K562 (cell line): ENCODE results near the gene TBCEL. TPM values are rescaled to one million over a fixed set of nuclear protein-coding genes. Genes with fewer than 3 reads are reported as not detected.

Experiments
- ATAC-seq: fragments of 200-7000 bp; cut with Tn5 transposase; 3 replicates; pipeline ENCODE4 v1.9.1; 2020; ENCODE audit warnings: moderate library complexity
- BruUV-seq: library from RNA; stranded (reverse); fragments of 400-500 nt; replicated peaks from 2 replicates; lab custom pipeline; 2021; lab: Mats Ljungman, UMichigan
- CTCF ChIA-PET: fragments of 300-600 bp; formaldehyde crosslinking; extraction: SDS; loops from one replicate; lab custom pipeline; 2021; ENCODE audit warnings: low intra/inter-chr PET ratio; lab: Yijun Ruan, JAX
- POLR2A ChIA-PET: fragments of 300-600, 350-650 bp; sonication (Branson Sonifier 250); formaldehyde crosslinking; extraction: SDS; loops from one replicate; lab custom pipeline; 2021; ENCODE audit warnings: antibody characterized with exemption, inconsistent platforms; lab: Yijun Ruan, JAX
- DNase-seq, 4 experiments: peaks; one replicate each; pipeline versions ENCODE4 v3.0.0 to v3.0.0-alpha.2; 2011 to 2018; ENCODE audit warnings: low spot score in 3 of 4, mixed read lengths in 3 of 4; ENCODE audit errors: extremely low read depth in 1 of 4
- FAIRE-seq: peaks from 2 replicates; lab custom pipeline; 2011; peaks lifted over from hg19 to GRCh38; lab: Jason Lieb, UNC
- H2AFZ ChIP-seq: 2 replicates; pipeline ENCODE4 v1.6.0; 2011; ENCODE audit warnings: low read depth, low read length, control low read depth, inconsistent platforms
- H3K27ac ChIP-seq: fragments of 200-600 bp; 3 replicates; pipeline ENCODE4 v1.8.0; 2011; ENCODE audit warnings: low read depth, mild to moderate bottlenecking, control low read depth, inconsistent platforms, low read length, moderate library complexity, mixed read lengths; ENCODE audit errors: extremely low read depth
- H3K27me3 ChIP-seq, 2 experiments: fragments of 300-600 bp in 1 of 2; 2 replicates in 1 of 2; 3 replicates in 1 of 2; pipeline versions ENCODE4 v1.6.0 to v1.8.0; 2011; ENCODE audit warnings: inconsistent platforms in 2 of 2, low read length in 2 of 2, mild to moderate bottlenecking in 1 of 2, mixed read lengths in 1 of 2, moderate library complexity in 1 of 2; ENCODE audit not compliant: control insufficient read depth in 2 of 2, insufficient read depth in 2 of 2
- H3K36me3 ChIP-seq: fragments of 300-600 bp; 3 replicates; pipeline ENCODE4 v1.8.0; 2011; ENCODE audit warnings: mild to moderate bottlenecking, low read length, inconsistent platforms; ENCODE audit not compliant: control insufficient read depth, insufficient read depth
- H3K4me1 ChIP-seq, 2 experiments: fragments of 200-600 bp in 1 of 2; replicated peaks in 1 of 2; 2 replicates in 1 of 2; 3 replicates in 1 of 2; pipeline versions ENCODE4 v1.5.1 to v1.8.0; 2011; ENCODE audit warnings: inconsistent platforms in 2 of 2, low read length in 2 of 2, mild to moderate bottlenecking in 1 of 2, mixed read lengths in 1 of 2, moderate library complexity in 1 of 2; ENCODE audit not compliant: control insufficient read depth in 2 of 2, insufficient read depth in 2 of 2
- H3K4me2 ChIP-seq: 2 replicates; pipeline ENCODE4 v1.6.1; 2011; ENCODE audit warnings: low read length, control low read depth, inconsistent platforms, mixed read lengths; ENCODE audit not compliant: insufficient read depth
- H3K4me3 ChIP-seq: fragments of 200-600 bp; sonication (generic), shearing (Covaris generic); 2 replicates; pipeline ENCODE4 v1.5.1; 2016; ENCODE audit warnings: control low read depth, inconsistent platforms
- H3K79me2 ChIP-seq: fragments of 200-600 bp; 3 replicates; pipeline ENCODE4 v1.8.0; 2011; ENCODE audit warnings: low read length, inconsistent platforms; ENCODE audit not compliant: control insufficient read depth, insufficient read depth
- H3K9ac ChIP-seq, 2 experiments: 2 replicates each; pipeline versions ENCODE4 v1.6.0 to v1.6.1; 2011; ENCODE audit warnings: low read depth in 2 of 2, low read length in 2 of 2, control low read depth in 1 of 2, inconsistent platforms in 1 of 2, mild to moderate bottlenecking in 1 of 2, mixed read lengths in 1 of 2; ENCODE audit not compliant: insufficient read depth in 1 of 2
- H3K9me1 ChIP-seq: one replicate; pipeline ENCODE4 v1.6.0; 2011; ENCODE audit warnings: inconsistent platforms, mild to moderate bottlenecking, low read length, moderate library complexity; ENCODE audit not compliant: control insufficient read depth, insufficient read depth
- H3K9me3 ChIP-seq: replicated peaks from 2 replicates; pipeline ENCODE4 v1.5.1; 2011; ENCODE audit warnings: low read depth, low read length, inconsistent platforms; ENCODE audit not compliant: control insufficient read depth, insufficient read depth
- H4K20me1 ChIP-seq: replicated peaks from 2 replicates; pipeline ENCODE4 v1.6.1; 2011; ENCODE audit warnings: low read length, inconsistent platforms, mixed read lengths; ENCODE audit not compliant: control insufficient read depth, insufficient read depth
- CXXC5 ChIP-seq: fragments of 250-450 bp; sonication (Bioruptor Pico); IDR thresholded peaks from 2 replicates; pipeline ENCODE4 v1.8.0; 2022; ENCODE audit warnings: inconsistent platforms, mild to moderate bottlenecking, moderate library complexity
- E4F1 ChIP-seq: fragments of 250-450 bp; sonication (Bioruptor Pico); IDR thresholded peaks from 2 replicates; pipeline ENCODE4 v1.5.0; 2021; ENCODE audit warnings: mild to moderate bottlenecking, borderline replicate concordance
- ELF4 ChIP-seq: fragments of 450-650 bp; formaldehyde crosslinking; IDR thresholded peaks from 2 replicates; pipeline ENCODE4 v1.4.0; 2022; ENCODE audit warnings: missing genetic modification characterization
- ILF3 ChIP-seq: fragments of 450-650 bp; IDR thresholded peaks from 2 replicates; pipeline ENCODE4 v1.6.1; 2018; ENCODE audit warnings: antibody characterized with exemption, mild to moderate bottlenecking, moderate library complexity, borderline replicate concordance
- MNT ChIP-seq, 2 experiments: fragments of 450-650 bp; conservative IDR thresholded peaks; 2 replicates each; pipeline ENCODE4 v1.6.1; 2017; ENCODE audit warnings: mild to moderate bottlenecking in 2 of 2, moderate library complexity in 2 of 2
- NFATC3 ChIP-seq: fragments of 450-650 bp; IDR thresholded peaks from 2 replicates; pipeline ENCODE4 v1.6.1; 2017; ENCODE audit warnings: mild to moderate bottlenecking
- RAD51 ChIP-seq: fragments of 450-650 bp; IDR thresholded peaks from 2 replicates; pipeline ENCODE4 v1.7.1; 2016; ENCODE audit warnings: low read depth, mild to moderate bottlenecking, borderline replicate concordance
- RNF2 ChIP-seq: sonication (generic); IDR thresholded peaks from 2 replicates; pipeline ENCODE4 v1.6.1; 2016
- TAF7 ChIP-seq: fragments of 450-650 bp; IDR thresholded peaks from 2 replicates; pipeline ENCODE4 v1.6.1; 2016; ENCODE audit warnings: missing genetic modification characterization, missing compliant biosample characterization
- TCF3 ChIP-seq: sonication (generic); formaldehyde crosslinking; IDR thresholded peaks from 2 replicates; pipeline ENCODE4 v1.4.0; 2020; ENCODE audit warnings: mild to moderate bottlenecking, missing genetic modification reagents
- ZNF174 ChIP-seq: fragments of 250-450 bp; sonication (Bioruptor Pico); IDR thresholded peaks from 2 replicates; pipeline ENCODE4 v1.4.0; 2020; ENCODE audit warnings: mild to moderate bottlenecking
- ZNF780A ChIP-seq: fragments of 250-450 bp; sonication (Bioruptor Pico); IDR thresholded peaks from 2 replicates; pipeline ENCODE4 v1.5.0; 2021; ENCODE audit warnings: mild to moderate bottlenecking
- WGBS: fragments of 100-300 bp; shearing (Covaris generic); methylation state at CpG from one replicate; pipeline ENCODE4 v1.1.6; 2016; ENCODE audit warnings: low coverage, mixed read lengths; ENCODE audit not compliant: insufficient coverage; ENCODE audit errors: missing lambda C conversion rate; 5-methylcytosine and 5-hydroxymethylcytosine counted together
- in situ Hi-C: fragments of 300-500 bp; cut with MboI; formaldehyde crosslinking; loops from 4 replicates; pipeline ENCODE4 v1.15.0; 2018; ENCODE audit warnings: inconsistent platforms, mixed read lengths
- intact Hi-C: fragments of 100-400 bp; cut with micrococcal nuclease; formaldehyde crosslinking; loops from 2 replicates; pipeline ENCODE4 v1.14.2; 2022
- polyA plus RNA-seq, 8 experiments: library from polyadenylated mRNA; depleted of rRNA in 4 of 8; stranded (reverse) in 5 of 8; unstranded in 3 of 8; fragments of >200 nt; fragmentation: Nextera tagmentation in 2 of 8; fragmentation: Illumina TruSeq in 1 of 8; extraction: Ambion mirVana in 2 of 8; extraction: Trizol in 1 of 8; gene quantifications; 2 replicates each; pipeline versions ENCODE4 v1.2.1 to v1.2.3, GENCODE V29; 2011 to 2014; ENCODE audit warnings: inconsistent platforms in 1 of 8, missing spikeins in 1 of 8
- total RNA-seq, 7 experiments: library from RNA; depleted of rRNA in 6 of 7; stranded (reverse); fragments of >200 nt in 6 of 7; fragmentation: Illumina TruSeq in 2 of 7; extraction: Trizol in 2 of 7; gene quantifications; 2 replicates each; pipeline versions ENCODE4 v1.2.1 to v1.2.3, GENCODE V29; 2011 to 2021; ENCODE audit warnings: low replicate concordance in 1 of 7

The TBCEL gene
- total and polyA plus RNA-seq, 9 of the 15 experiments (the other 6 are each of a cell fraction or from before 2014, with no cell fraction given): 0.39 to 2.3 (median 1.4) TPM

- H3K27me3 ChIP-seq: no peaks in the 10 kb centered on the region
- H3K27ac ChIP-seq: no peak overlapping the region
- H3K4me3 ChIP-seq: no peak overlapping the region
- H3K36me3 ChIP-seq: no peaks in the 10 kb centered on the region
- WGBS: 17% methylated on average over 3 of the region's 3 CpGs
- no peak overlapping the region for H2AFZ ChIP-seq
- H3K9ac ChIP-seq: no peak overlapping the region
- TF ChIP-seq RNF2: no peak
- TF ChIP-seq, all 486 proteins: peak for 0
- no peak for ATAC-seq
- no peaks in the 10 kb centered on the region for H3K4me1 ChIP-seq
- FAIRE-seq: no peak
- H3K9me1 ChIP-seq: no peaks in the 10 kb centered on the region
- POLR2A ChIA-PET: no interaction called here
- no TSS peak for BruUV-seq
- no peak overlapping the region for H3K4me2 ChIP-seq
- in situ Hi-C loops: no loop called here
- no peaks in the 10 kb centered on the region for H3K79me2 ChIP-seq
- H3K9me3 ChIP-seq: no peaks in the 10 kb centered on the region
- no peaks in the 10 kb centered on the region for H4K20me1 ChIP-seq
- CTCF ChIA-PET: no interaction called here
- intact Hi-C loops: no loop called here
- no peak for DNase-seq
These were observed 42.7 kb downstream of the TBCEL start for GRCh38 chr11:121066623-121067022.

GRCh38 chr11:121067026-121067425 is 43.1 kb downstream of the TBCEL start:
- no peak for ATAC-seq
- Histone ChIP-seq H3K9me3 (no peaks in the 10 kb centered on the region), H3K4me1 (no peaks in the 10 kb centered on the region), H3K27me3 (no peaks in the 10 kb centered on the region), H3K9me1 (no peaks in the 10 kb centered on the region), H3K27ac (no peak overlapping the region), H3K79me2 (no peaks in the 10 kb centered on the region), H4K20me1 (no peaks in the 10 kb centered on the region), H3K9ac (no peak overlapping the region), H2AFZ (no peak overlapping the region), H3K36me3 (no peaks in the 10 kb centered on the region), H3K4me2 (no peak overlapping the region), H3K4me3 (no peak overlapping the region)
- BruUV-seq: no TSS peak
- CTCF ChIA-PET: no interaction called here
- no peak for DNase-seq
- intact Hi-C loops (no loop called here), in situ Hi-C loops (no loop called here)
- POLR2A ChIA-PET: no interaction called here
- WGBS: 7% methylated on average over 3 of the region's 3 CpGs
- FAIRE-seq: no peak
- TF ChIP-seq CXXC5 (CRISPR knock-in tag) (no peak), ILF3 (no peak), TAF7 (tag) (no peak), ELF4 (CRISPR knock-in tag) (no peak), RAD51 (no peak), ZNF780A (CRISPR knock-in tag) (no peak), MNT (conservative IDR thresholded peaks at IDR 0.05) (no peak), ZNF174 (no peak), E4F1 (no peak), NFATC3 (no peak), TCF3 (CRISPR knock-in tag) (no peak)
